Lung microvascular endothelial cell (primary cell): ENCODE measurements around the gene JAG2. TPM values are rescaled to one million over a fixed set of nuclear protein-coding genes. Genes with fewer than 3 reads are reported as not detected.

Experiments
- DNase-seq, 2 donors: peaks; one replicate each; pipeline versions ENCODE4 v3.0.0 to v3.0.0-alpha.2; 2010; ENCODE audit warnings: low read depth in 2 of 2
- total RNA-seq: library from RNA; depleted of rRNA; stranded (reverse); fragments of >200 nt; gene quantifications from 2 replicates; pipeline ENCODE4 v1.2.1, GENCODE V29; 2014

Gene JAG2
- total RNA-seq, 1 donor from 2014 or later: 51.6 TPM

- no peak for DNase-seq
Measured at GRCh38 chr14:105203701-105204100, 35.1 kb upstream of the JAG2 start.

GRCh38 chr14:105203057-105203531 lies 34.5 kb upstream of the JAG2 start:
- DNase-seq: peak; percentile 64 to 70

GRCh38 chr14:105201925-105202513 lies 33.4 kb upstream of the JAG2 start:
- no peak for DNase-seq

- DNase-seq: peak in 1 of 2 donors; percentile 41
Measured at GRCh38 chr14:105201156-105201924, 32.8 kb upstream of the JAG2 start.

GRCh38 chr14:105200641-105201040 lies 32.1 kb upstream of the JAG2 start:
- no peak for DNase-seq

GRCh38 chr14:105200074-105200473 lies 31.5 kb upstream of the JAG2 start:
- DNase-seq: no peak

GRCh38 chr14:105199093-105199492 lies 30.5 kb upstream of the JAG2 start:
- DNase-seq: peak; percentile 87 to 91

- no peak for DNase-seq
Measured at GRCh38 chr14:105198588-105198987, 30.0 kb upstream of the JAG2 start.

GRCh38 chr14:105197211-105197641 lies 28.6 kb upstream of the JAG2 start:
- DNase-seq: peak; percentile 41 to 50

GRCh38 chr14:105196265-105196960 lies 27.8 kb upstream of the JAG2 start:
- peak; percentile 64 to 85 for DNase-seq

- peak; percentile 60 to 69 for DNase-seq
Measured at GRCh38 chr14:105195522-105196264, 27.1 kb upstream of the JAG2 start.

- DNase-seq: no peak
Measured at GRCh38 chr14:105195051-105195450, 26.5 kb upstream of the JAG2 start.

- DNase-seq: peak; percentile 50 to 58
Measured at GRCh38 chr14:105193916-105194782, 25.6 kb upstream of the JAG2 start.

- DNase-seq: peak; percentile 85 to 95
Measured at GRCh38 chr14:105192866-105193731, 24.5 kb upstream of the JAG2 start.

GRCh38 chr14:105187935-105188524 lies 19.5 kb upstream of the JAG2 start:
- no peak for DNase-seq

- no peak for DNase-seq
Measured at GRCh38 chr14:105187116-105187515, 18.5 kb upstream of the JAG2 start.

GRCh38 chr14:105185973-105186372 lies 17.4 kb upstream of the JAG2 start:
- no peak for DNase-seq

- DNase-seq: no peak
Measured at GRCh38 chr14:105185001-105185400, 16.4 kb upstream of the JAG2 start.

GRCh38 chr14:105184461-105184860 lies 15.9 kb upstream of the JAG2 start:
- DNase-seq: no peak
